ENCODE data around the gene MOV10.

The MOV10 gene

GRCh38 chr1:112743174-112744008 is 68.9 kb downstream of the MOV10 start:
- no peak for DNase-seq (ENCODE audit: low read depth)

- DNase-seq (ENCODE audit: low read depth), result no peak
Observed at GRCh38 chr1:112744009-112744578, 69.6 kb downstream of the MOV10 start.

- no peak for DNase-seq (ENCODE audit: low read depth)
Observed at GRCh38 chr1:112748396-112748795, 73.9 kb downstream of the MOV10 start.

Data from stimulated activated CD8-positive, alpha-beta memory T cell treated with anti-CD3 and anti-CD28 coated beads, Interleukin-12 subunit alpha, Interleukin-12 subunit beta, amount 100 ng/mL, for 1 hour (primary cell).